Fibroblast of villous mesenchyme (primary cell): ENCODE measurements around the gene CD8B. TPM values are rescaled to one million over a fixed set of nuclear protein-coding genes. Genes with fewer than 3 reads are reported as not detected.

Experiments
- DNase-seq: peaks from one replicate; pipeline ENCODE4 v3.0.0-alpha.2; 2010; ENCODE audit warnings: low read depth
- H3K4me3 ChIP-seq: 2 replicates; pipeline ENCODE4 v1.5.1; 2011; ENCODE audit warnings: low read depth, mild to moderate bottlenecking, low read length
- CTCF ChIP-seq: IDR thresholded peaks from 2 replicates; pipeline ENCODE4 v1.5.1; 2012; ENCODE audit warnings: low read depth, mild to moderate bottlenecking, low read length; ENCODE audit not compliant: insufficient read depth
- total RNA-seq: library from RNA; depleted of rRNA; stranded (reverse); fragments of >200 nt; gene quantifications from 2 replicates; pipeline ENCODE4 v1.2.3, GENCODE V29; 2012

CD8B gene
- total RNA-seq, 1 donor: not detected

GRCh38 chr2:86785456-86785855 is 76.2 kb downstream of the CD8B start:
- no peak overlapping the region for H3K4me3 ChIP-seq
- no peak for DNase-seq
- TF ChIP-seq CTCF: no peak

- no peak for TF ChIP-seq CTCF
- no peak for DNase-seq
- H3K4me3 ChIP-seq: no peak overlapping the region
These were observed 77.9 kb downstream of the CD8B start for GRCh38 chr2:86783615-86784339.

- no peak for TF ChIP-seq CTCF
- no peak for DNase-seq
- no peak overlapping the region for H3K4me3 ChIP-seq
These were observed 78.9 kb downstream of the CD8B start for GRCh38 chr2:86782748-86783147.

- no peak for DNase-seq
- no peak for TF ChIP-seq CTCF
- H3K4me3 ChIP-seq: no peak overlapping the region
These were observed 80.3 kb downstream of the CD8B start for GRCh38 chr2:86781363-86781762.

GRCh38 chr2:86779971-86780370 is 81.7 kb downstream of the CD8B start:
- no peak for DNase-seq
- H3K4me3 ChIP-seq: no peak overlapping the region
- no peak for TF ChIP-seq CTCF

- H3K4me3 ChIP-seq: no peak overlapping the region
- DNase-seq: no peak
- no peak for TF ChIP-seq CTCF
These were observed 82.7 kb downstream of the CD8B start for GRCh38 chr2:86778957-86779356.

- no peak for TF ChIP-seq CTCF
- H3K4me3 ChIP-seq: no peak overlapping the region
- no peak for DNase-seq
These were observed 85.2 kb downstream of the CD8B start for GRCh38 chr2:86776532-86776931.
